B cell (primary cell): Measurements from ENCODE around the gene YIPF4.

Experiments used
- EZH2 ChIP-seq: IDR thresholded peaks from 2 replicates; pipeline ENCODE4 v1.6.1; 2012; ENCODE audit warnings: borderline replicate concordance, low read depth, mild to moderate bottlenecking, moderate library complexity, low read length; ENCODE audit not compliant: insufficient read depth, poor library complexity, severe bottlenecking
- TF ChIP-seq, protein P1 (sequence below): fragments of 200-600 bp; IDR thresholded peaks from one replicate; pipeline ENCODE4 v1.8.0; 2022; ENCODE audit warnings: antibody characterized with exemption, mild to moderate bottlenecking

DNA sequence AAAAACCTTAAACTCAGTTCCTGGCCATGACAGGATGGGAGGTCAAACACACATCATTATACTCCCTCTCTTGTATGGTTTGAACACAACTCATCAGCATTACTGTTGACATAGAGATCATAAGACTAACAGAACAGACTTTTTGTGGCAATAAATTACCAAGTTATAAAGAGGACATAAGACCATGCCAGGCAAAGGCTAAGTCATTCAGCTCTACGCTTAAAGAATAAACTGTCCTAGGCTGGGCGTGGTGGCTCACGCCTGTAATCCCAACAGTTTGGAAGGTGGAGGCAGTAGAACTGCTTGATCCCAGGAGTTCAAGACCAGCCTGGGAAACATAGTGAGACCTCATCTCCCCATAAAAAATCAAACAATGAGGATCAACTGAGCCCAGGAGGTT is 29.4 kb upstream of the YIPF4 start:
- TF ChIP-seq, protein P1, sequence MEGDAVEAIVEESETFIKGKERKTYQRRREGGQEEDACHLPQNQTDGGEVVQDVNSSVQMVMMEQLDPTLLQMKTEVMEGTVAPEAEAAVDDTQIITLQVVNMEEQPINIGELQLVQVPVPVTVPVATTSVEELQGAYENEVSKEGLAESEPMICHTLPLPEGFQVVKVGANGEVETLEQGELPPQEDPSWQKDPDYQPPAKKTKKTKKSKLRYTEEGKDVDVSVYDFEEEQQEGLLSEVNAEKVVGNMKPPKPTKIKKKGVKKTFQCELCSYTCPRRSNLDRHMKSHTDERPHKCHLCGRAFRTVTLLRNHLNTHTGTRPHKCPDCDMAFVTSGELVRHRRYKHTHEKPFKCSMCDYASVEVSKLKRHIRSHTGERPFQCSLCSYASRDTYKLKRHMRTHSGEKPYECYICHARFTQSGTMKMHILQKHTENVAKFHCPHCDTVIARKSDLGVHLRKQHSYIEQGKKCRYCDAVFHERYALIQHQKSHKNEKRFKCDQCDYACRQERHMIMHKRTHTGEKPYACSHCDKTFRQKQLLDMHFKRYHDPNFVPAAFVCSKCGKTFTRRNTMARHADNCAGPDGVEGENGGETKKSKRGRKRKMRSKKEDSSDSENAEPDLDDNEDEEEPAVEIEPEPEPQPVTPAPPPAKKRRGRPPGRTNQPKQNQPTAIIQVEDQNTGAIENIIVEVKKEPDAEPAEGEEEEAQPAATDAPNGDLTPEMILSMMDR = no peak
- no peak for TF ChIP-seq EZH2
